Renal pelvis (tissue), 4 donors: Measurements from ENCODE around the gene ARL8A. TPM values are rescaled to one million over a fixed set of nuclear protein-coding genes. Genes with fewer than 3 reads are reported as not detected.
"Not testable (repeated sequence)": the region's sequence is repeated elsewhere in the genome, so short reads cannot be mapped to it uniquely, and the experiment has no call there.

Experiments used
- DNase-seq: peaks from one replicate; pipeline ENCODE4 v3.0.0-alpha.2; 2013
- polyA plus RNA-seq, 3 donors: library from polyadenylated mRNA; unstranded; fragments of 120-200 nt; gene quantifications; one replicate each; pipeline ENCODE4 v1.2.1, GENCODE V29; 2013; ENCODE audit not compliant: insufficient read length in 3 of 3

ARL8A gene
- polyA plus RNA-seq, 3 donors: 41.1 to 45.2 (median 41.2) TPM

DNA sequence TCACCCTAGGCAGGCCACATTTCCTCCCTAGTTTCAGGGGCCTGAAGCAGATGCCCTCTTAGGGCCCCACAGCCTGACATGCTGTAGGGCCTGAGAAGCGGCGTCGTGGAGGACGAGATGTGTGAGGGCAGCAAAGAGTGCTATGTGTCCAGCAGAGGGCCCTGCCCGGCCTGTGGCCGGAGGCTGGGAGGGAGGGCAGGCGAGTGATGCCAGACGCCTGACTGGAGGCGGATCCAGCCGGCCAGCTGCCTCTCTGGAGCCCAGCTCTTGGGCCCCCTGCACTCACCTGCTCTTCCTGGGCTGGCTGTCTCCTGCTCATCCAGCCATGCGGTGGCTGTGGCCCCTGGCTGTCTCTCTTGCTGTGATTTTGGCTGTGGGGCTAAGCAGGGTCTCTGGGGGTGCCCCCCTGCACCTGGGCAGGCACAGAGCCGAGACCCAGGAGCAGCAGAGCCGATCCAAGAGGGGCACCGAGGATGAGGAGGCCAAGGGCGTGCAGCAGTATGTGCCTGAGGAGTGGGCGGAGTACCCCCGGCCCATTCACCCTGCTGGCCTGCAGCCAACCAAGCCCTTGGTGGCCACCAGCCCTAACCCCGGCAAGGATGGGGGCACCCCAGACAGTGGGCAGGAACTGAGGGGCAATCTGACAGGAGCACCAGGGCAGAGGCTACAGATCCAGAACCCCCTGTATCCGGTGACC lies 21.8 kb downstream of the ARL8A start, which contains the start of gene GPR37L1:
Gene GPR37L1, plus strand, starts transcription at position 279 of the 697 bp plus-strand sequence. Its CDS starts 47 bp downstream, at position 326.
- no peak for DNase-seq

DNA sequence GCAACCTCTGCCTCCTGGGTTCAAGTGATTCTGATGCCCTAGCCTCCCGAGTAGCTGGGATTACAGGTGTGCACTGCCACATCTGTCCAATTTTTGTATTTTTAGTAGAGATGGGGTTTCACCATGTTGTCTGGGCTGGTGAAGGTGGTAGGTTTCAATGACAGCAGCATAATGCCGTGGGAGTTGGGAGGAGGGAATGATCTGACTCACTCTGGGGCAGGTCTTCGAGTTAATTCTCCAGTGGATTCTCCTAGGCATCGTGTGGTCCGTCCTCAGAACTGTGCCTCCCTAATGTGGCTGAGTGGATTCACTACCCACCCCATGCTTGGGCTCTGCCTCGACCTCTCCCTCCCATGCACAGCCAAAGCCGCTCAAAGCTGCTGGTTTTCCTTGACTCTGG lies 23.5 kb downstream of the ARL8A start:
- DNase-seq: no peak

DNA sequence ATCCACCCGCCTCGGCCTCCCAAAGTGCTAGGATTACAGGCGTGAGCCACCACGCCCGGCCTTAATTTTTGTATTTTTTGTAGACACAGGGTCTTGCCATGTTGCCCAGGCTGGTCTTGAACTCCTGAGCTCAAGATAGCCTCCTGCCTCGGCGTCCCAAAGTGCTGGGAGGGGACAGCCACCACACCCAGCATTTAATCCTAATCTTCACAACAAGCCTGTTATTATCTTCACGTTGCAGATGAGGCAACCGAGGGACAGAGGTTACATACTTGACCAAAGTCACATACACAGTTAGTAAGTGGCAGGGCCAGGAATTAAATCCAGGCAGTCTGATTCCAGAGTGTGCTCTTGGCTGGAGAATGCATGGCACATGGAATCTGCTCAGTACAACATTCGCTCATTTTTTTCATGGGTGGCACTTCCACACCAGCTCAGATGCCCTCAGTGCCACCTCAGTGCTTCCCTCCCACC lies 26.6 kb downstream of the ARL8A start:
- DNase-seq: no peak

DNA sequence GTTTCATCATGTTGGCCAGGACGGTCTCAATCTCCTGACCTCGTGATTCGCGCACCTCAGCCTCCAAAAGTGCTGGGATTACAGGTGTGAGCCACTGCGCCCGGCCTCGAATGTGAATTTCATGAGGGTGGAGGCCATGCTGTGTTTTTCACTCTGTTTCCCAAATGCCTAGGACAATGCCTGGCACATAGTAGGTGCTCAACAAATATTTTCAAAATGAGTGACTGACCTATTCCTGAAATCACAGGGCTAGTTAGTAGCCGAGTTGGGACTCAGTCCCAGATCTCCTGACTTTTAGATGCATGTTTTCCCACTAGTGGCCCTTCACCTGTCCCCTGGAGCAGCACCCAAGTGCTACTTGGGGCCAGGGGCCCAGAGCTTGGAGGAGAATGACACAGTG lies 28.2 kb downstream of the ARL8A start:
- no peak for DNase-seq

DNA sequence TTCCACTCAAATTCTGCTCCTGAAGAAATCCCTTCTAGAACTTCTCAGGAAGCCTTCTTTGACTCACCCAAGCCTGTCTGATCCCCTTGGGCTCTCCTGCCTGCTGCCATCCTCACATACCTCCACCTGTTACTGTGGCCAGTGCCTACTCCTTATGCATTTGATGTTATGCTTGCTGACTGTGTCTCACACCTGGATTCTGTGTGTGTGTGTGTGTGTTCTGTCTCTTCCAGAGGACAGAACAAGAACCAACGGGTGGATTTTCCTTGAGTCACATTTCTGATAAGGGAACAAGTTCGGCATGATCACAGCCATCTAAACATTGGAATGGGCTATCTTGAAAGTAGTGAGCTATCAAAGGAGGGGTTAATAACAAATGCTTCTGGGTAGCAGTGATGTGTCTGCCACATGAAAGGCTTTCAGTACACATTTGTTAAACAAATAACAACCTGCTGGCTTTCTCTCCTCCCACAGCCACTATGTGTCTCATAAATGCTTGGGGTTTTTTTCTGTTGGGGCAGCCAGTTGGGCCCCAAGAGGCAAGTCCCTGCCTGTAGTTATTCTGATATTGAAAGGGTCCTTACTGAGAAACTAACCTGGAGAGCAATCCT lies 30.7 kb downstream of the ARL8A start:
- no peak for DNase-seq

DNA sequence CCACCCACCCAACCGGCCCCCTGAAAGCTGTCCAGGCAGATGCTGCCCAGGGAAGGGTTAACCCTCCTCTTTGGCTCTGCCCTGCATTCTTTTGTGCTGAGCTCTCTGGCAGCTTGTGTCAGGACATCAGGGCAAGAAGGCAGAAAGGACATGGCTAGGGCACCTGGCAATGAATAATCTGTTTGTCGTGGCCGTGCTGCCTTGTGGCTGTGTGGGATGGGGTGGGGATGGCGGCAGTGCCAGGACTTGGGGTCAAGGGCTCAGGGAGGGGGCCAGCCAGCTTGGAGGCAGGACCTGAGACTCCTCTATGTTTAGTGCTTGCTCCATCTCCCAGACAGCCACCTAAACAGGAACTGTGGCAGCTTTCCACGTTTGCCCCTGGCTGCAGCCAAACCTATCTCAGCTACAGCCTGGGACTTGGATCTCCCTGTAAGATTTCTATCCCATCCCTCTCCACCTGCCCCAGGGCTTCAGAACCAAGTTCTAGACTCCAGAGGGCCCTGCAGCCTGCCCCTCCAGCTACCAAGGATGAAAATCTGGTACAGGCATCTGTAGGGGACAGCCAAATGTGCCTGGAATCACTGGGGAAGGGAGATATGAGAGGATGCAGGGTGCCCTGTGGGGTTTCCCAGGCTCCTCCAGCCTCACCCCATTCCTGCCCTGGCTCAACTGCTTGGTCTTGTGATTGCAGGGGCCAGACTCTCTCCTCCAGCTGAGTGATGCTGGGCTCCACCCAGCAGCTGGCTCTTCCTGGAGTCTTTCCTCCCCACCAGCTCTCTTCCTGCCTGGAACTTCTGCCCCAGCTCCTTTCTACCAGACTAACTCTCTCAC lies 31.5 kb downstream of the ARL8A start:
- DNase-seq: no peak

DNA sequence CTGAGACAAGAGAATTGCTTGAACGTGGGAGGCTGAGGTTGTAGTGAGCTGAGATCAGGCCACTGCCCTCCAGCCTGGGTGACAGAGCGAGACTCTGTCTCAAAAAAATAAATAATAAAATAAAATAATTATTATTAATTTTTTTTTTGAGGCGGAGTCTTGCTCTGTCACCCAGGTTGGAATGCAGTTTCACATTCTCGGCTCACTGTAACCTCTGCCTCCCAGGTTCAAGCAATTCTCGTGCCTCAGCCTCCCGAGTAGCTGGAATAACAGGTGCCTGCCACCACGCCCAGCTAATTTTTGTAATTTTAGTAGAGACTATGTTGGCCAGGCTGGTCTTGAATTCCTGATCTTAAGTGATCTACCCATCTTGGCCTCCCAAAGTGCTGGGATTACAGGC lies 32.9 kb downstream of the ARL8A start:
- DNase-seq: not testable (repeated sequence)

DNA sequence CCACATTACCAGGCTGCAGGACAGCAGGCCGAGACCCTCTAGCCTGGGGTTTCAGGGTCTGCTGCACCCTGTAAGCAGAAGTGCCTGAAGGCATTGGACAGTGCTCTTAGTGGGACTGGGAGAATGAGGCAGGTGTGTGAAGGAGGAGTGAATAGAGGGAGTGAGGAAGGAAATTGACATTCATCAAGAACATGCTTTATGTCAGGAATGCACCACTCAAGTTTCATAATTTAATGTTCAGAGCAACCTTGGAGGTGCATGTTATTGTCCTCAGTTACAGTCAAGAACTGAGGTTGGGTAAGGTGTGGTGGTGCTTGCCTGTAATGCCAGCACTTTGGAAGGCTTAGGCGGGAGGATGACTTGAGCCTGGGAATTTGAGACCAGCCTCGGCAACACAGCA lies 33.6 kb downstream of the ARL8A start:
- DNase-seq: no peak

DNA sequence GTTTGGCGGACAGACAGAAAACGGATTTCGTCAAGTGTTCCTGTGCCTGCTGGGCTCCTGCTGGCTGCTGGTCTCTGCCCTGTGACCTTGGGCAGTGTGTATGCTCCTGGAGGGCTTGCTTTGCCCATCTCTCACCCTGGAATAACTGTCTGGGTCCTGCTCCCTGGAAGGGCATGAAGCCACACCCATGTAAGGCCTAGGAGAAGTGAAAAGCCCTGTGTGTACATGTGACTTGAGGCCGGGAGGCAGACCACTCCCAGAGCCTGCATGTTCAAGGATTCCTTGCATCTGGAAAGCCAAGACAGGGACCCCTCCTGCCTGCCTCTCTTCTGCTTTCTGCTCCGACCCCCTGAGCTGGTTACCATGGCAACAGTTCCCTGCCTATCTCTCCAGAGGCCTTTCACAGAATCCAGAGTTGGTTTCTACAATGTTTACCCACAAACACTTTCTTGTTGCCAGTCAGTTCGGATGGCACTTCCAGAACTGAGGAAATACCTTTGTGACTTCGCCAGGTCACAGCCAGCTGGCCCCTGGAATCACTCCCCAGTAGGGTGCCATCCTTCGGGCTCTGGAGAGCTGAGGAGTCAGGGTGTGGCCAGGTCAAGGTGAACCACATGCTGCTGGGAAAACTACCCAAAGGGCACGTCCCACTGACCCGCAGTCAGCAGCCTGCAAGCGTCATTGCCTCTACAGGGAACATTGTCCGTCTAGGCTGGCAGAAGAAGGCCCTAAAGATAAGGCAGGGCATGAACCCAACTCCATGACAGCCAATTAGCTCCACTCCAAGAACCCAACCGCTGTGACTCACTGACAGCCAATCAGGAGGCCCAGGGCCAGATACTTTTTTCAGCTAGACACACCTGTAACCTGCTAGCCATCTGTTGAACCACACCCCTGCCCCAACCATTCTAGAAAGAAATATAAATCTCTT lies 36.5 kb downstream of the ARL8A start:
- no peak for DNase-seq

DNA sequence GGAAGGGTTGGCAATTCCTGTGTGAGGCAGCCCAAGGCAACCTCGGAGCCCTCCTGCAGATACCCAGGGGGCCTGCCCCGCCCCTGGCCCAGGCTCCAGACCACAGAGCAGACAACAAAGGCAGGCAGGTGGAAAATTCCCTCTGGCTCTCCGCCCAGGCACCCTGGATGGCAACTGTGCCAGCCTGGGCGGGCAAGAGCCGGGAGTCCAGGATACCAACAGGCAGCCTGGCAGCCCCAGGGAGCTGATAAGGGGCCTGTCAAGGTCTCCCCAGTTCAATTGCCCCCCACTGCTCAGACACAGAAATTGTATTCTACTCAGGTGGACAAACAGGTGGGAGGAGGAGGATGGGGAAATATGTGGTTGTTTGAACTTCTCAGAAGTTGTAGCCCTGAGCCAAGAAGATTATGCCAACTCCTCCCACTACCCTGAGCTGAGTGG lies 37.2 kb downstream of the ARL8A start:
- no peak for DNase-seq

DNA sequence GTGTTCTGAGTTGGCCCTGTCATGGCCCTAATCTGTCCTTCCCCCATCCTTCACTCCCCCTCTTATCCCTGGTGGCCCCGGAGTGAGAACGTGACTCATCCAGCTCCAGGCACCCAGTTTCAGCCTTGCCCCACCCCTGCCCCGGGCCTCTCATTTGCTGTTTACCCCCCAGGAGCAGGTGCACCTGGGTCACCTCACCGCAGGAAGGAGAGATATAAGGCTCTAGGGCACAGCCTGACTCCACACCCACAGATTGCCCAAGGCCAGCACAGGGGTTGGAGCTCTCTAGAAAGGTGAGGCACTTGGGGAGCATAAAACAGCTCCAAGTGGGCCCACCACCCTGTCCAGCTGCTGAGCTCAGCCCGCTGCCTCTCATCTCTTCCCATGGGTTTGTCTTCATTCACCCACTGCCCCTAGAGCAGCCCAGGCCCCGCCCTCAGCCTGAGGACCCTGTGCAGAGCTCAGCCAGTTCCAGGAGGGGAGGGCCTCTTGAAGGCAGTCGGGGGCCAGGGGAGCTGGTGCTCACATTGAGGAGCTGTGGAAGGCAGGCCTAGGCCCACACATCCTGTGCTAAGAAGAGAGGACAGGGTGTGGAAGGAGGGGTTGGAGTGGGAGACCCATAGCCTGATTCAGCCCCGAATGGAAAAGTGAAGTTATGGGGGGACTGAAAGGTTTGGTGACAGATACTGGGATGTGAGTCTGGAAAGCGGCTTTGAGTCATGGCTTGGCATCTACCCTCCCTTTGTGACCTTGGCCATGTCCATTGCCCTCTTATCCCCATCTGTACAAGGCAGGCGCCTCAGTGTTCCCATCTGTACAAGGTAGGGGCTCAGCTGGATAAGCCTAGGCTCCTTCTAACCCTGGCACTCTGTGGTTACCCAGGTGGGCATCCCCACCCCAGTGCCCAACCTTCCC lies 37.9 kb downstream of the ARL8A start:
- no peak for DNase-seq

DNA sequence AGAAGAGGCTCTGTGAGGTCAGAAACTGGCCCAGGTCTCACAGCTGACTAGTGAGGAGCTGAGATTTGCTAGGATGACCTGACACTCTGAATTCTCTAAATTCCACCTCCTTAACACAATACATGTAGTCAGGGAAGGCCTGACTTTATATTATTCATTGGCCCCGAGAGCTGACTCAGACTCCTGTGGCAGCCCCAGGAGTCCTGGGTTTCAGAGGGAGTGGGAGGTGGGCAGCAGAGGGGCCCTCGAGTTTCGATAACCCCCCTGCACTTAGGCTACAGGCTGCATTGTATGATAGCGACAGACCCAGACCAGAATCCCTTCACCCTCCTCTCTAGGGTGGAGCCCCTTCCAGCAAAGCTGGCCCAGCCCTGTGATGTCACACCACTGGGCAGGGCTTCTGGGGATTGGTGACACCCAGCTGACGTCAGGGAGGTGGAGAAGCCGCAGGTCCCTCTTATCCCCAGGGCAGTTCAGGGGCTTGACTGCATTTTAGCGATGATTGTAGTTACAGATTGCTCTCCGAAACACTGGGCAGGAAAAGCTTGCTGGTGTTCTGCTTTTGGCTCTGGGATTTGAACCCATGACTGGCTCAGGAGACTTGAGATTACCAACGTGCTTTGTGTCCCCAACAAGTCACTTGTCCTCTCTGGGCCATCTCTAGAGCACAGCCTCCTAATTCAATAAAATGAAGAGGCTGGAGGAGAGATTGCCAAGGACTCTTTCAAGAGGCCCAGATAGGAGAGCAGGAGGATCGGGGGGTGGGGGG lies 38.8 kb downstream of the ARL8A start:
- no peak for DNase-seq

DNA sequence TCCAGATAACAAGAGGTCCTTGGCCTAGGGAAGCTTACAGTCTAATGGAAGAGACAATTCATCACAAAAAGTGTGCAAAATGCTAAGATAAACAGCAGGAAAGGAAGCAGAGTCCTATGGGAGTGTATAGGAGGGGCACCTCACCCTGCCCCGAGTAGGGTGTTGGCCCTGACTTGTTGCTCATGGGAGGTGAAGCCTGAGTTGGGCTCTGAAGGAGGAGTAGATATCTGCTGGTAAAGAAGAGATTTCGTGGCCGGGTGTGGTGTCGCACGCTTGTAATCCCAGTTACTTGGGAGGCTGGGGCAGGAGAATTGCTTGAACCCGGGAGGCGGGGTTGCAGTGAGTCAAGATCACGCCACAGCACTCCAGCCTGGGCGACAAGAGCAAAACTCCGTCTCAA lies 40.5 kb downstream of the ARL8A start:
- no peak for DNase-seq

DNA sequence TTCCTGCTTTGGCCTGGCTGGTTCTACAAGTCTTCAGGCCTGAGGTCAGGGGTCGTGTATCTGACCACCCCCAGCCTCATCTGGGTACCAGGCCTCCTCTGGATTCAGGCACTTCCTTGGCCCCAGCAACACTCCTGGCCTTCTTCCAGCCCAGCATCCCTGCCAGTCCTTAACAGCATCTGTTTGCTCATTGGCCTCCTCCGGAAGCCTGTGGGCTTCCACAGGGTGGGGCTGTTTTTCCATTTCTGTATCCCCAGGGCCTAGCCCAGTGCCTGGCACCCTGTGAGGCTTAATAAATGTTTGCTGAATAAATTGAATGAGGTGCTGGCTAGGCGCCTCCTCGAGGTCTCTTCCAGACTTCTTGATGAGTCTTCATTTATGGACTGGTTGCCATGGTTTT lies 43.4 kb downstream of the ARL8A start:
- no peak for DNase-seq

DNA sequence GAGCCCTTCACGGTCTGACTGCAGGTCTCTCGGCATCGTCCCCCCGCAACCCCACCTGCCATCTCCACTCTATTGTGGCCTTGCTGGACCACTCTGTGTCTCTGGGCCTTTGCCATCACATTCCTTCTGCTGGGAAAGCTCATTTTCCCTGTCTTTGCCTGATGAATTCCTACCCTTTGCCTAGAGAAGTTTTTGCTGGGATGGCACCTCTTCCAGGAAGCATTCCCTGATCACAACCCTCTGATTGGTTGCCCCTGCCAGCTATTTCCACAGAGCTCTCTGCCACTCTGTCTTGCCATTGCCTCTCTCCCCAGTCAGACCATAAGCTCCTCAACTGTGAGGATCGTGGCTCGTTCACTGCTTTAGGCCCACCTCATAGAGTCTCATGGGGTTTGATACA lies 50.7 kb downstream of the ARL8A start:
- DNase-seq: no peak

DNA sequence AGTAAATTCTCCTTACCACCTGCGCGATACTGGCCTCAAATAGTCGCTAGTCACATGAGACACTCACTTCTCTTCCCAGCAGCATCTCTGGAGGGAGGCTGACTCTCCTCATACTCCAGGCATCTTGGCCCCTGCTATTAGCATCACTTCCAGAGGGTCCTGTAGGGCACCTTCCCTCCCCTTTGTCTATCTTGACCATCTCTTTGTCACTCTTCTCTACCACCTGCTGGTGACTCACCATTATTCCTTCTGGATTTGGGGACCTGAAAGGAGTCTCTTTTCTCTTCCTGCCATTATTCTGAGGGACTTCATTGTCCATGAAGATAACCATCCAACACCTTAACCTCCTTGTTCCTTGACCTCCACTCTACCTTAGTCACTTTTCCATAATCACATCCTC lies 53.5 kb downstream of the ARL8A start:
- DNase-seq: no peak

DNA sequence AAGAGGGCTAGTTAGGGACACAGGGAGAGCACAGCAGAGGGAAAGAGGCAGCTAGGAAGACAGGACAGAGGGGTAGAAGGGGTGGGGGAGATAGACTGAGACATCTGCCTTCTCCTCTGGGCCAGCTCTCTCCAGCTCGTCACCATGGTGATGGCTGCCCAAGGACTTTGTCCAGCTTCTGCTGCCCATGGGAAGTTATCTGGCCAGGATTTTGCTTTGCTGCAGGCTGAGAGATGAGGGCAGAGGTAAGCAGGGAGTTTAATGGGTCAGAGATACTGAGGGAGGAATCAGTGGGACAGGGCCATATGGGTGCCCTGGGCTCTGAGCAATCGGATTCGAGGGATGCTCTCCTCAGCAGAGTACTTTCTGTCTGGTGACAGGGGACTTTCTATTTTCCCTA lies 56.3 kb downstream of the ARL8A start:
- no peak for DNase-seq

DNA sequence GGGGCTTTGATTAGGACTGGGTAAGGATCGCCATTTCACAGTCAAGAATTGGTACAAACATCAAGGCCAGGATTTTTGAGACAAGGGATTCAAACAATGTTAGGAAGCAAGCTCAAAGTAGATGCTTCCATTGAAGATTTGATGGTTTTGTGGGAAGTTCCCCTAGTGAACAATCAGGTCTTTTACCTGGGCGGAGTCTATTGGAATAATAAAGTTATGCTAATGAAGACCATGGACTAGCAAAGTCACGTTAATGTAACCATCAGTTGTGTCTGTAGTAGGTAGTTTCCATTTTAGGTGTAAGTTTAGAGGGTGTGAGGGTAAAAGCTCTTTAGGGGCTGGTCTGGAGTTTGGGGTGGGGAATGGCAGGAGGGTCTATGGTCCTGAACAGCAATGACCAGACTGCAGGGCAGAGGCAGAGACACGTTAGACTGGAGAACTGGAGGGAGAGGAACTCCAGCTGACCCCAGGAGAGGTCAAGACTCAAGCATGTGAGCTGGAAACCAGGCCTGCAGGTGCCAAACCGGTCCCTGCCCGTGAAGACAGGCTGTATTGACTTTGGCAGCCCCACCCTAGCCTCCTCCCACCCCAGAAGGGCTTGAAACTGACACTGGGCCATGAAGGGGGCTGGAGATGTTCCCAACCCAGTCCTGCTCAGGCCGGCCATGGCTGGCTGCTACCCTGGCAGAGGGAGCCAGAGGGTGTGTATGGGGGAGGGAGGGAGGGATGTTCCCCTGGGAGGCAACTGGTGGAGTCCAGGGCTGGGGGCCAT lies 57.8 kb downstream of the ARL8A start:
- DNase-seq: no peak
